PC-3 (cell line): ENCODE measurements around the gene CEP131. TPM values are rescaled to one million over a fixed set of nuclear protein-coding genes. Genes with fewer than 3 reads are reported as not detected.

Experiments
- ATAC-seq: fragments of 200-7000 bp; cut with Tn5 transposase; 2 replicates; pipeline ENCODE4 v1.9.1; 2020; ENCODE audit warnings: mild to moderate bottlenecking, moderate library complexity
- BruUV-seq: library from RNA; stranded (reverse); fragments of 400-500 nt; replicated peaks from 2 replicates; lab custom pipeline; 2021; lab: Mats Ljungman, UMichigan
- CTCF ChIA-PET: fragments of 300-600 bp; sonication (Branson Sonifier 250); formaldehyde crosslinking; loops from one replicate; lab custom pipeline; 2022; ENCODE audit warnings: antibody characterized with exemption; lab: Charles Lee
- POLR2A ChIA-PET: fragments of 300-600 bp; sonication (Branson Sonifier 250); formaldehyde crosslinking; loops from one replicate; lab custom pipeline; 2022; ENCODE audit warnings: antibody characterized with exemption; ENCODE audit not compliant: unreplicated experiment; lab: Charles Lee
- DNase-seq: peaks from one replicate; pipeline ENCODE4 v3.0.0-alpha.2; 2015
- H2AFZ ChIP-seq: fragments of 300-600 bp; sonication (generic); 2 replicates; pipeline ENCODE4 v1.6.0; 2016; ENCODE audit warnings: antibody characterized with exemption, low read length
- H3F3A ChIP-seq: fragments of 300-600 bp; sonication (generic); one replicate; pipeline ENCODE4 v1.6.0; 2017; ENCODE audit warnings: antibody characterized with exemption, low read length, control low read depth, mild to moderate bottlenecking; ENCODE audit not compliant: unreplicated experiment
- H3K27ac ChIP-seq: fragments of 300-600 bp; sonication (generic); 2 replicates; pipeline ENCODE4 v1.5.1; 2016; ENCODE audit warnings: mild to moderate bottlenecking, low read length
- H3K27me3 ChIP-seq: fragments of 300-600 bp; sonication (generic); 2 replicates; pipeline ENCODE4 v1.6.1; 2016; ENCODE audit warnings: low read length, mixed read lengths
- H3K36me3 ChIP-seq: fragments of 300-600 bp; sonication (generic); 2 replicates; pipeline ENCODE4 v1.6.1; 2016; ENCODE audit warnings: low read depth, mixed run types, low read length, mixed read lengths
- H3K4me1 ChIP-seq: fragments of 300-600 bp; sonication (generic); 2 replicates; pipeline ENCODE4 v1.5.1; 2016; ENCODE audit warnings: low read length; ENCODE audit not compliant: insufficient read depth
- H3K4me2 ChIP-seq: fragments of 300-600 bp; sonication (generic); 2 replicates; pipeline ENCODE4 v1.6.0; 2016; ENCODE audit warnings: low read length
- H3K4me3 ChIP-seq: fragments of 300-600 bp; sonication (generic); 2 replicates; pipeline ENCODE4 v1.5.1; 2016; ENCODE audit warnings: mild to moderate bottlenecking, low read length, mixed read lengths
- H3K79me2 ChIP-seq: fragments of 300-600 bp; sonication (generic); 2 replicates; pipeline ENCODE4 v1.6.1; 2017; ENCODE audit warnings: low read length, mixed read lengths
- H3K9ac ChIP-seq: fragments of 300-600 bp; sonication (generic); 2 replicates; pipeline ENCODE4 v1.6.0; 2016; ENCODE audit warnings: mild to moderate bottlenecking, low read length
- H3K9me2 ChIP-seq: fragments of 300-600 bp; sonication (generic); replicated peaks from 2 replicates; pipeline ENCODE4 v1.6.1; 2016; ENCODE audit warnings: mixed run types, low read length, mixed read lengths
- H3K9me3 ChIP-seq: fragments of 300-600 bp; sonication (generic); 2 replicates; pipeline ENCODE4 v1.6.1; 2016; ENCODE audit warnings: low read length, mixed read lengths
- H4K20me1 ChIP-seq: fragments of 300-600 bp; sonication (generic); 2 replicates; pipeline ENCODE4 v1.6.1; 2016; ENCODE audit warnings: low read length, mixed read lengths
- EZH2 ChIP-seq: fragments of 300-600 bp; sonication (generic); IDR thresholded peaks from one replicate; pipeline ENCODE4 v1.6.1; 2017; ENCODE audit warnings: antibody characterized with exemption, mild to moderate bottlenecking, low read length; ENCODE audit not compliant: unreplicated experiment
- EZH2phosphoT487 ChIP-seq: fragments of 300-600 bp; sonication (generic); IDR thresholded peaks from 2 replicates; pipeline ENCODE4 v1.6.1; 2018; ENCODE audit warnings: mild to moderate bottlenecking, antibody characterized with exemption, low read length, borderline replicate concordance
- intact Hi-C: fragments of 100-400 bp; cut with micrococcal nuclease; formaldehyde crosslinking; loops from 2 replicates; pipeline ENCODE4 v1.9.0; 2023
- total RNA-seq: library from RNA; depleted of rRNA; stranded (reverse); fragments of >200 nt; gene quantifications from 2 replicates; pipeline ENCODE4 v1.2.3, GENCODE V29; 2014
- TF ChIP-seq, protein P1 (sequence below): fragments of 300-600 bp; sonication (generic); conservative IDR thresholded peaks from 2 replicates; pipeline ENCODE4 v1.5.1; 2017; ENCODE audit warnings: antibody characterized with exemption, low read depth, mild to moderate bottlenecking, low read length

CEP131 gene
- total RNA-seq, 1 experiment from 2014 or later = 32.1 TPM

DNA sequence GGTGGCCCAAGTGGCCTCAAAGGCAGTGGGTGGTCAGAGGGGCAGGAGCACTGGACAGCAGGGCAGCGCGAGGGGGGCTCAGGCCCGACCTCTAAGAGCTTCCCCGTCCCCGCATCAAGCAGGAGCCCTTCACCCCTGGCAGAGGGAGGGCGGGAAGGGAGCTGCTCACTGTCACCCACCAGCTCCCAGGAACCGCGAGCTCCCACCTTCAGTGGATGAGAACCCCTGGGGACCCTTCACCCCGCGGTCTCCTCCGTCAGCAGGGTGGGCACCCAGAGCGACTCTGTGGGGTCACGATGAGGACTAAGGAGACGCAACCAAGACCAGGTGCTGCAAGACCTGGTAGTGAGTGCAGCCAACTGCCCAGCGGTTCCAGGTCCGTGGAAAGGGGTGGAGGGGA is 13.6 kb downstream of the CEP131 start:
- Histone ChIP-seq H2AFZ (no peak overlapping the region), H3K36me3 (no peaks in the 10 kb centered on the region), H3K27ac (no peak overlapping the region), H3K9ac (no peak overlapping the region), H3F3A (no peaks in the 10 kb centered on the region), H3K4me2 (no peak overlapping the region), H3K4me1 (no peaks in the 10 kb centered on the region), H3K79me2 (no peaks in the 10 kb centered on the region), H3K27me3 (no peaks in the 10 kb centered on the region), H3K9me3 (no peaks in the 10 kb centered on the region), H3K4me3 (no peak overlapping the region), H4K20me1 (no peaks in the 10 kb centered on the region), H3K9me2 (no peaks in the 10 kb centered on the region)
- no TSS peak for BruUV-seq
- DNase-seq = no peak
- TF ChIP-seq, protein P1, sequence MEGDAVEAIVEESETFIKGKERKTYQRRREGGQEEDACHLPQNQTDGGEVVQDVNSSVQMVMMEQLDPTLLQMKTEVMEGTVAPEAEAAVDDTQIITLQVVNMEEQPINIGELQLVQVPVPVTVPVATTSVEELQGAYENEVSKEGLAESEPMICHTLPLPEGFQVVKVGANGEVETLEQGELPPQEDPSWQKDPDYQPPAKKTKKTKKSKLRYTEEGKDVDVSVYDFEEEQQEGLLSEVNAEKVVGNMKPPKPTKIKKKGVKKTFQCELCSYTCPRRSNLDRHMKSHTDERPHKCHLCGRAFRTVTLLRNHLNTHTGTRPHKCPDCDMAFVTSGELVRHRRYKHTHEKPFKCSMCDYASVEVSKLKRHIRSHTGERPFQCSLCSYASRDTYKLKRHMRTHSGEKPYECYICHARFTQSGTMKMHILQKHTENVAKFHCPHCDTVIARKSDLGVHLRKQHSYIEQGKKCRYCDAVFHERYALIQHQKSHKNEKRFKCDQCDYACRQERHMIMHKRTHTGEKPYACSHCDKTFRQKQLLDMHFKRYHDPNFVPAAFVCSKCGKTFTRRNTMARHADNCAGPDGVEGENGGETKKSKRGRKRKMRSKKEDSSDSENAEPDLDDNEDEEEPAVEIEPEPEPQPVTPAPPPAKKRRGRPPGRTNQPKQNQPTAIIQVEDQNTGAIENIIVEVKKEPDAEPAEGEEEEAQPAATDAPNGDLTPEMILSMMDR = no peak
- TF ChIP-seq EZH2phosphoT487 = no peak
- no peak for TF ChIP-seq EZH2
- ChIA-PET CTCF (no interaction called here), POLR2A (no interaction called here)
- ATAC-seq = no peak
- intact Hi-C loops = no loop called here

DNA sequence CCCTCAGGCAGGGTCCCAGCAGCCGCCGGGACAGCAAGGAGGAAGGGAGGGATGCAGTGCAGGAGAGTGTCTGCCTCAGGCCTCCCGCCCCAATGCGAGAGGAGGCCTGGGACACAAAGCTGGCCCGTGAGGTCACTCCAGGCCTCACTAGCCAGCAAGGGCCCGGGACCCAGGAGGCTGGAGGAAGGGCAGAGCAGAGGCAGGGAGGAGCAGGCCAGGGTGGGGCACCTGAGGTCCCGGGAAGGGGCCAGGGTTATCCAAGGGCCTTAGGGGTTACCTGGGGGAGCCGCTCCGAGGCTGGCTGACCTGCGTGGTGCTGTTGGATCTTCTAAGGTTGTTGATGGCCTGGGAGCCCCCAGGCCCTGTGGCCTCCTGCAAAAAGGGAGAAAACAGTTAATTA is 14.1 kb downstream of the CEP131 start:
- Histone ChIP-seq H3K9me2 (no peaks in the 10 kb centered on the region), H3K4me1 (no peaks in the 10 kb centered on the region), H3K27ac (no peak overlapping the region), H3K4me3 (no peak overlapping the region), H3K4me2 (no peak overlapping the region), H3F3A (no peaks in the 10 kb centered on the region), H3K36me3 (no peaks in the 10 kb centered on the region), H4K20me1 (no peaks in the 10 kb centered on the region), H2AFZ (no peak overlapping the region), H3K27me3 (no peaks in the 10 kb centered on the region), H3K9me3 (no peaks in the 10 kb centered on the region), H3K79me2 (no peaks in the 10 kb centered on the region), H3K9ac (no peak overlapping the region)
- CTCF ChIA-PET = no interaction called here
- TF ChIP-seq EZH2phosphoT487 (no peak), EZH2 (no peak)
- TF ChIP-seq, protein P1 = no peak
- no TSS peak for BruUV-seq
- ATAC-seq = no peak
- DNase-seq = no peak
- intact Hi-C loops = no loop called here
- POLR2A ChIA-PET = no interaction called here

DNA sequence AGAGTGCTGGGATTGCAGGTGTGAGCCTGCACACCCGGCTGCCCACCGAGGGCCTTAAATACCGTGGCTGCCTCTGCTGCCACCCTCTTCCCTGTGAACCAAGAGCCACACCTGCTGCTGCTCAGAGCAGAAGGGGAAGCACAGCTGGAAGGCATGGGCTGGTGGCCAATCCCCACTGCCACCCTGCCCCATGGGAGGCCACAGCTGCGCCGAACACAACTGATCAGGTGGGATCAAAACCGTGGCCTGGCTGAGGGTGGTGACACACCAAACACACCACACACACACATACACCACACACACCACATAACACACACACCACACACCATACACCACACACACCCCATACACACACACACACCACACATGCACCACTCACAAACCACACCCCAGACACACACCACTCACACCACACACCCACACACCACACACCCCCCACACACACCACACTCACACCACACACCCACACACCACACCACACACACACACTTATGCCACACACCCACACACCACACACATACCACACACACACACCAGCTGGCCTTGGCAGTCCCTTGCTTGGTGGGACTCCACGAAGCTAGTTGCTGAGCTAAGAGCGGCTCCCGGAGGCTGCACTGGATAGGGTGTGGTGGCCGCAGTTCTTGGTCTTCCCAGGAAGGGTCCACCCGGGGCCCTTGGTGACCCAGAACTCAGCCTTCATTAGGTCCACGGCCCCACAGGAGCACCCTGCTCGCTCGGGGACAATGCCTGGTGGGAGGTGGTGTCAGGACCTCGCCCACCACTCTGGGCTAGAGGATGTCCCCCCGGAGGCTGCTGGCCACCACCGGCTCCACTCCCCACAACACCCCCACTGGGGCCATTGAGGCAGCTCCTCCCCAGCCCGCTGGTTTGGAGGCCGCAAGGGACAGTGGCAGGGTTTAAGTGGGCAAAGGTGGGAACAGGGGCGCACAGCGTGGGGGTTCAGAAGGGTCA is 14.9 kb downstream of the CEP131 start:
- H3K79me2 ChIP-seq = no peaks in the 10 kb centered on the region
- no peaks in the 10 kb centered on the region for H3K4me1 ChIP-seq
- TF ChIP-seq EZH2phosphoT487 (no peak), EZH2 (no peak)
- TF ChIP-seq, protein P1 = no peak
- POLR2A ChIA-PET = no interaction called here
- no peak overlapping the region for H3K27ac ChIP-seq
- H2AFZ ChIP-seq = no peak overlapping the region
- CTCF ChIA-PET = no interaction called here
- H3K4me2 ChIP-seq = no peak overlapping the region
- no peak for ATAC-seq
- no peaks in the 10 kb centered on the region for H3K9me3 ChIP-seq
- no peaks in the 10 kb centered on the region for H3K36me3 ChIP-seq
- H3K9ac ChIP-seq = no peak overlapping the region
- DNase-seq = no peak
- H3F3A ChIP-seq = no peaks in the 10 kb centered on the region
- no peak overlapping the region for H3K4me3 ChIP-seq
- H3K27me3 ChIP-seq = no peaks in the 10 kb centered on the region
- no peaks in the 10 kb centered on the region for H4K20me1 ChIP-seq
- BruUV-seq = no TSS peak
- no peaks in the 10 kb centered on the region for H3K9me2 ChIP-seq
- intact Hi-C loops = no loop called here
